Skin of body (tissue), 2 donors: ENCODE results near the gene KMT2C. TPM values are rescaled to one million over a fixed set of nuclear protein-coding genes. Genes with fewer than 3 reads are reported as not detected.
"Not testable (repeated sequence)": the region's sequence is repeated elsewhere in the genome, so short reads cannot be mapped to it uniquely, and the experiment has no call there.

Source experiments
- DNase-seq: peaks from one replicate; lab custom pipeline; 2025; lab: John Stamatoyannopoulos, UW
- total RNA-seq: library from RNA; depleted of rRNA; stranded (reverse); fragments of >200 nt; gene quantifications from one replicate; pipeline ENCODE4 v1.2.3, GENCODE V29; 2014

The KMT2C gene
- total RNA-seq, 1 donor from 2014 or later: 75.6 TPM

DNA sequence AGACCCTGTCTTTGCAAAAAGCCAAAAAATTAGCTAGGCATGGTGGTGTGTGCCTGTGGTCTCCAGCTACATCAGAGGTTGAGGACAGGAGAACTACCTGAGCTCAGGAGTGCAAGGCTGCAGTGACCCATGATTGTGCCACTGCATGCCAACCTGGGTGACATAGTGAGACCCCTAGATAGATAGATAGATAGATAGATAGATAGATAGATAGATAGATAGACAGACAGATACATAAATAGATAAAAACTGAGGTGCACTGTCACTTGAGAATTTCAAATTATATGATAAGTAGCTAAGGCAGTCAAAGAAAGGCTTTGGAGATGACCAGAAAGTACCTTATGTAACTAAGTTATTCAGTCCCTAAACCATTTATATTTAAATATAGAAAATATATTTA lies 231.4 kb downstream of the KMT2C start:
- DNase-seq: not testable (repeated sequence)

DNA sequence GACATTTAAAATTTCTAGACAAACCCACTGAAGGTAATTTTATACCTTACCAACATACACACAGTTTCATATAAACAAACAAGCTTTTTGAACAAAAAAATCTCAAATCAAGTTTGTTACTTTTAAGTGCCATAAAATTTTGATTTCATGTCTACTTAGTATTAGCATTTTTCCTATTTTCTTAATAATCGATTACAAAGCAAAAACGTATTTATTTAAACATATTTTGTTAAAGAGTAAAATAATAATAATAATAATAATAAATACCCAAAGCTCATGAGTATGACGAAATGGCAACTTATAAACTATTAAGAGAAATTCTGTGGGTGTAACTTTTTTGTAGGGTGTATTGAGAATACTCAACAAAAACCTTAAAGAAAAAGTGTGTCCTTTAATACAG lies 232.7 kb downstream of the KMT2C start:
- no peak for DNase-seq

- no peak for DNase-seq
Observed at GRCh38 chr7:152202056-152202455, 233.7 kb downstream of the KMT2C start.

DNA sequence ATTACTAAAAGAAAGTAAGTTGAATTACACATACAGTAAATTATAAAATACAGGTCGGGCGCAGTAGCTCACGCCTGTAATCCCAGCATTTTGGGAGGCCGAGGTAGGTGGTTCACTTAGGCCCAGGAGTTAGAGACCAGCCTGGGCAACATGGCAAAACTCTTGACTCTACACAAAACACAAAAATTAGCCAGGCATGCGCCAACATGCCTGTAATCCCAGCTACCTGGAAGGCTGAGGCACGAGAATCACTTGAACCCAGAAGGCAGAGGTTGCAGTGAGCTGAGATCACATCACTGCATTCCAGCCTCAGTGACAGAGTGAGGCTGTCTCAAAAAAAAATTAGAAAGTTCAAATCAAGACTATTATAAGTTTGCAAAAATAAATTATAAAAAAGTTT lies 235.4 kb downstream of the KMT2C start:
- no peak for DNase-seq

- no peak for DNase-seq
Observed at GRCh38 chr7:152196391-152196790, 239.4 kb downstream of the KMT2C start.

DNA sequence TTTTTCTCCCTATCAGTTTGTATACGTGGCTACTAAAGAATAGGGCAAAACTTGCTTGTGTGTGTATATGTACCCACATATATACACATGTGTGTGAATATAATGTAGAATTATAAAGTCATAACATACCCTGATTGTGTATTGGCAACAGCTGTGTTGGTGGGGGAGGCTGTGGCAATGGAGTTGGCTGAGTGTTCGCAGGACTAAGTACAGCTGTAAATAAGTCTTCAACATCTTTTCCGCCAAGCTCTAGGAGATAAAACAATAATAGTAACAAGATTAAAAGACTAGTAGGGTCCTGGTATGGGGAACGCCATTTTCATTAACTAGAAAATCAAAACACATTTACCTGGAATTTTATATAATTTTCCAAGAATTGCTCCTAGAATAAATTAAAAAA lies 241.9 kb downstream of the KMT2C start:
- DNase-seq: no peak

GRCh38 chr7:152189061-152189460 lies 246.7 kb downstream of the KMT2C start:
- DNase-seq: no peak

DNA sequence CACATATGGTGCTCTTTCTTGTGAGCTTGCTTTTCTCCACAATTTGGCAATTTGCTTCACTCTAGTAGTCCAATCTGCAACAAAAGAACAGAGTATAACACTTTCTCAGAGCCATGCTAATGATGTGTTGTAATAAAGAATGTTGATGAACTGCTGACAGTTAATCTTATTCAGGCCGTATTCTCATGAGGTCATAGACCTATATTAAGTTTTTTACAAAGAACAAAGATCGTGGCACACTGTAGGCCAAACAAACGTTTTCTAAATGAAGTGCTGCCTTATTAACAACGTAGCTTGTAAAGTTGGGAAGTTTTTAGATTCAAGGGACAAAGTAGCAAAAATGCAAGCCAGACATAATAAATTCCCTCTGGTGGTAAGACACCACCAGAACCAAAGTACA lies 250.2 kb downstream of the KMT2C start:
- DNase-seq: no peak

GRCh38 chr7:152180587-152180986 lies 255.2 kb downstream of the KMT2C start:
- no peak for DNase-seq

- no peak for DNase-seq
Observed at GRCh38 chr7:152180048-152180447, 255.8 kb downstream of the KMT2C start.

DNA sequence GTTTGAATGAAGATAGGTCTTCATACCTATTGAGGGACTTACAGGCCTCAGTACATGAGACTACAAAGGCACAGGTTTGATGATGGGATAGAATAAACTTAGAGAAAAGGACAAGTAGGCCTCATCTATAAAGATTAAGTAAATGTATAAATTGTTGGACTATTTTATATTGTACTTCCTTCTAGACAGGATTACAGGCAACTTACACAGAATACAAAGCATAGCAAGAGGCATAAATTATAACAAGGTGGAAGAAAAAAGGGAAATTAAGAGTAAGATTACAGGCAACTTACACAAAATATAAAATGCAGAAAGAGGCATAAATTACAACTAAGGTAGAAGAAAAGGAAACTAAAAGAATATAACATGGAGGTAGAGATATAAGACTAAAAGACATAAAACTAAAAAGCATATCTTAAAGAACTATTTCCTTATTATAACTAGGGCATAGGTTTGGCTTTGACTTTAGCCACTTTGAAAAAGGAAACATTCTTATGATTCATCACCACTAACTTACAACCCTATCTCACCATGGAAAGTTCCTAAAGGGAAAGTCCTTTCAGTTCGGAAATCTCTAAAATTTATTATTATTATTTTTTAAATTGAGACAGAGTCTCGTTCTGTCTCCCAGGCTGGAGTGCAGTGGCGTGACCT lies 257.3 kb downstream of the KMT2C start:
- DNase-seq: no peak

DNA sequence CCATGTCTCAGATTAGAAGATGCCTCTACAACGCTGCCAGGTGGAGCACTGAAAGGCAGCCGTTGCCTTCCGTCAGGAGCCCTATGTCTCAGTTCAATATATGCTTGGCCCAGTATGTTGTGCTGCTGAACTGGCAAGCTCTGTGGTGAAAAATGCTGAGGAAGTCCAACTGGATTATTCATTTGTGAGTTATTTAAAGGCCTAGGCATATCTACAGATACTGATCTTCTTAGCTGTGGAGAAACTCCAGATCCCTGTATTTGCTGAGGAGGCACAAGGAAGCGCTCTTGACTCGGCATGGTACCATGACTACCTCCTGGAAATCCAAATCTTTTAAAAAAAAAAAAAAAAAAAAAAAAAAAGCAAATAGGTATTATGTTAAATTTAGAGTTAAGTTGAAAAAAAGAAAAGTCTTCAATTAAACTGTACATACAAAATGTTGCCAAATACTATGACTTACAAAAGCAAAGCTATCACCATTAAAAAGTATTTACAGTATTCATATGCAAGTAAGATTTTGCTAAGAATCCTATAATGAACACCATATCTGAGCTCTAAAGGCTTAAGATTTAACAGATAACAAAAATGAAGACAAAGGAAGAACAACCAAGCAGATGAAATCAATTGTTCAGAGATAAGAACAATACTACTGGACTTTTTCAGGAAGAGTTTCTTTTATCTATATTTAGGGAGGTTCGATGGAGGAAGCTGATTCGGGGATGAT lies 258.0 kb downstream of the KMT2C start:
- no peak for DNase-seq

DNA sequence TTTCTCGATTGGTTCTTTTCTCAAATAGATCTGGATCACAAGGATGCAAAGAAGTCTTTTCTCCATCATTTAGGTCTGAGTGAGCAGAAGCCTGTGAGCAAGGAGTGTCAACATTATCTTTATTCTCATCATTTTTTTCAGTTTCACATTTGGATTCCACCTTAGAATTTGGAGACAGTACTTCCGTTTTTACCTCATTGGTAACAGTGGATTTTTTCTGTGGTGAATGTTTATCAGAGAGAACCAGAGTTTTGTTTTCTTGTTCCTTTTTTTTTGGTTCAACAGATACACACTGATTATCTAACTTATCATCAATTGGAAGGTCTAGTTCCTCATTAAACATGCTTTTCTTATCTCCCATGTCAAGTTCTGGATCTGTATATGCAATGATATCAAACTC lies 259.0 kb downstream of the KMT2C start:
- no peak for DNase-seq

- no peak for DNase-seq
Observed at GRCh38 chr7:152173372-152174070, 262.3 kb downstream of the KMT2C start.

GRCh38 chr7:152162287-152162686 lies 273.5 kb downstream of the KMT2C start:
- DNase-seq: no peak

DNA sequence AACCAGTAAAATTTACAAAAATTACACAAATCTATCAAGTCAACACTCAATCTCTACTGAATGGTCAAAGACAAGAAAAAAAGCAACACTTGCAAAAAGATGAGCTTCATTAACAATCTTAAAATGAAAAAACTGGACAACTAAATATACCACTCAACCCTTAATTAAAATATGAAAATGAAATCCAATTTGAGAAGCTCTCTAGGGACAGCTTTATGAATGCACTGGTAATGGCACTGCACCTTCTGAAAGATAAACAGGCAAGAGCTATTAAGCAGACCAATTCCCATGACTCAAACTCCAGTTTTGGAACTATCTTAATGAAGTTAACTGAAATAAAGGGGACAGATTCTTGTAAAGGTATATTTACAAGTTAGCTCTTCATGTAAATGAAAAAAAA lies 274.6 kb downstream of the KMT2C start:
- DNase-seq: no peak

GRCh38 chr7:152158801-152159587 lies 276.8 kb downstream of the KMT2C start:
- DNase-seq: no peak

DNA sequence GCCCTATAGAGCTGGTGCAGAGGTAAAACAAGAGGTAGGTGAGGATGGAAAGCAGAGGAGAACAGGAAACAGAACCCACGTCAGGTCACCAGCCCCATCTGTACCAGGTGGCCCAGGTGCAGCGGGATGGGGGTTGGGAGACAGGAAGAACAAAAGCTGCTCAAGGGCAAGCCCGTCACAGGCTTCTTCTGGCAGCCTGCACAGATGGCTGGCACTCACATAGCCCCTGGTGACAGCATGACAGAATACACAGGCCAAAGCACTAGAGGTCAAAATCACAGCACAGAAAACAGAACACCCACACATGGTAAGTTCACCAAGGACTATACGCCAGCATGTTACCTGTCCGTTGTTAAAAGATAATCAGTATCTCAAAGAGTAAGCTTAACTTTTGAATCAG lies 283.5 kb downstream of the KMT2C start:
- no peak for DNase-seq

DNA sequence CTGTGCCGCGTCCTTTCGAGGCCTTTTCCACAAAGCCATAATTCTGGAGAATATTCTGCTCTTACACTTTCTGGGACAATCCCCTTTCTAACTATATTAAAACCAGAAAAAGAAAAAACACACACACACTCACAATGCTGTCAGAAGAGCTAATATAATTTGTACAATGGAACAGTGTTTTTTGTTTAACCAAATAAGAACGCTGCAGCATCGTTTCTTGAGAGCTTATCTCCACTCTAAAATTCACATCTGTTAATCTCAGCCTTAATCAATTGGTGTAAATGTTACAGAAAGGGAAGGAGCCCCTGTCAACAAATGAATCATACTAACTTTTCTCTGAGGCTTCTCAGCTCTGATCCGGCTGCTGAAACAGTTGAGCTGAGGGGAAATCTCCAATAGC lies 286.4 kb downstream of the KMT2C start:
- DNase-seq: no peak

DNA sequence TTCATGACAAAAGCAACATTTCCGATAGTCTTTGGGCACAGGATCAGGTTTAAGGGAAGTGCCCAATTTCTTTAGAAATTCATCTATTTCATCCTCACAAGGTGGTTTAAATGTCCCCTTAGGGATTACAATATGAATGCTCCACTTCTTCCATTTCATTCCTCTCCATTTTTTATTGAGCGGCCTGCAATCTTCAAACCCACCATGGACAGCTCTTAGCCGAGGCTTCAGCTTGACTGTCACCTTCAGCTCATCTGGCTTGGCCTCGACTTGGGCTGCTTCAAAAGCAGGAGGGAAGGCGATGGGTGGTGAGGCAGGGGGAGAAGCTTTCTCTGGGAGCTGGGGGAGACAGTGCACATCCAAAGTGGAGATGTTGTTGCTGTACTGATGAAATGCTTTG lies 287.1 kb downstream of the KMT2C start:
- DNase-seq: no peak

DNA sequence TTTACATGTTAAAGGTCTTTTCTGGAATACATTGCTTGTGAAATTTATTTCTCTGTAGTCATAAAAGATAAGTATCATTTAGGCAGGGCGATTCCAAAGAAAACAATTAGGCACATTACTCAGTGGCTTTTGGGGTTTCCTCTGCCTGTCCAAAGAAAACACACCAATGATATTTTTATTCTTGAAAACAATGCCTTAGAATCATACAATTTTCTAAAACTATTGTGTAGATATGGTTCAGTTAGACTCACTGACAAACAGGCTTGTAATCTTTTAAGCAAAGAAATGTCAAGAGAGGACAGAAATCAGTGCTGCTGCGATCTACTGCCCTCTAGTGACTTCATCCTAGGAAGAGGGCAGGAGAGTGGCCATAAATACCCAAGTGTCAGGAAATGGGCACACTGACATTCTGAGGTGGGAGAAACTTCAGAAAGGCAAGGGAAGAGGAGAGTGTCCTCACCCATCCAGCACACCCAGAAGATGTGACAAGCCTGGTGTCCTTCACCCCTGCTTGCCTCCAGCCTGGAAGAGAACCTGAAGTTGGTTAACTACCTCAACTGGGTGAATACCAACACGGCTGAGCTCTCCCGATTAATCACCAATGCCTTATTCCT lies 289.8 kb downstream of the KMT2C start:
- peak; percentile 14 for DNase-seq
